OCI-LY7 (cell line): ENCODE results near the gene TTBK1. TPM values are rescaled to one million over a fixed set of nuclear protein-coding genes. Genes with fewer than 3 reads are reported as not detected.

Source experiments
- BruUV-seq: library from RNA; stranded (reverse); fragments of 400-500 nt; replicated peaks from 2 replicates; lab custom pipeline; 2021; lab: Mats Ljungman, UMichigan
- CTCF ChIA-PET: fragments of 300-600 bp; sonication (Branson Sonifier 250); formaldehyde crosslinking; loops from one replicate; lab custom pipeline; 2022; ENCODE audit warnings: antibody characterized with exemption; ENCODE audit not compliant: unreplicated experiment; lab: Charles Lee
- POLR2A ChIA-PET: fragments of 300-600 bp; sonication (Branson Sonifier 250); formaldehyde crosslinking; loops from one replicate; lab custom pipeline; 2022; ENCODE audit warnings: antibody characterized with exemption; lab: Charles Lee
- DNase-seq: peaks from one replicate; pipeline ENCODE4 v3.0.0-alpha.2; 2015; ENCODE audit warnings: low spot score
- H2AFZ ChIP-seq: fragments of 200-600 bp; sonication (generic), shearing (Covaris generic); 2 replicates; pipeline ENCODE4 v1.6.1; 2014; ENCODE audit warnings: mild to moderate bottlenecking, antibody characterized with exemption, low read length, moderate library complexity
- H3K27ac ChIP-seq: fragments of 200-600 bp; sonication (generic); 2 replicates; pipeline ENCODE4 v1.5.1; 2014; ENCODE audit warnings: mixed run types, low read depth, mild to moderate bottlenecking, moderate library complexity, low read length, inconsistent platforms; ENCODE audit not compliant: poor library complexity, severe bottlenecking
- H3K36me3 ChIP-seq: fragments of 200-600 bp; sonication (generic); 2 replicates; pipeline ENCODE4 v1.6.1; 2014; ENCODE audit warnings: mild to moderate bottlenecking, antibody characterized with exemption, low read length, moderate library complexity, mixed read lengths; ENCODE audit not compliant: insufficient read depth
- H3K4me1 ChIP-seq: fragments of 200-600 bp; sonication (generic); 2 replicates; pipeline ENCODE4 v1.5.1; 2014; ENCODE audit warnings: mild to moderate bottlenecking, low read length; ENCODE audit not compliant: insufficient read depth, poor library complexity, severe bottlenecking
- H3K4me2 ChIP-seq: fragments of 200-600 bp; sonication (generic); 2 replicates; pipeline ENCODE4 v1.6.1; 2014; ENCODE audit warnings: mild to moderate bottlenecking, low read length
- H3K4me3 ChIP-seq: fragments of 200-600 bp; sonication (generic); 2 replicates; pipeline ENCODE4 v1.5.1; 2014; ENCODE audit warnings: mild to moderate bottlenecking, low read depth, low read length; ENCODE audit not compliant: poor library complexity, severe bottlenecking
- H3K79me2 ChIP-seq: fragments of 200-600 bp; sonication (generic); 2 replicates; pipeline ENCODE4 v1.6.1; 2016; ENCODE audit warnings: low read depth, mild to moderate bottlenecking, low read length, moderate library complexity, mixed read lengths; ENCODE audit not compliant: insufficient read depth
- H3K9me2 ChIP-seq: fragments of 200-600 bp; sonication (generic); 2 replicates; pipeline ENCODE4 v1.6.1; 2016; ENCODE audit warnings: mild to moderate bottlenecking, low read length, mixed read lengths; ENCODE audit not compliant: insufficient read depth
- H3K9me3 ChIP-seq: fragments of 200-600 bp; sonication (generic); 2 replicates; pipeline ENCODE4 v1.6.1; 2014; ENCODE audit warnings: mild to moderate bottlenecking, mixed run types, low read length, mixed read lengths
- H4K20me1 ChIP-seq: fragments of 200-600 bp; sonication (generic); 2 replicates; pipeline ENCODE4 v1.6.1; 2014; ENCODE audit warnings: mild to moderate bottlenecking, antibody characterized with exemption, low read length, moderate library complexity, mixed read lengths; ENCODE audit not compliant: insufficient read depth
- EZH2phosphoT487 ChIP-seq: fragments of 200-600 bp; sonication (generic); IDR thresholded peaks from 2 replicates; pipeline ENCODE4 v1.6.1; 2018; ENCODE audit warnings: low read depth, borderline replicate concordance, mild to moderate bottlenecking, mixed run types, antibody characterized with exemption, low read length, moderate library complexity, mixed read lengths
- intact Hi-C: fragments of 100-400 bp; cut with micrococcal nuclease; formaldehyde crosslinking; loops from one replicate; pipeline ENCODE4 v1.10.0; 2022; ENCODE audit not compliant: unreplicated experiment
- total RNA-seq, 2 experiments: library from RNA; depleted of rRNA in 1 of 2; stranded (reverse); fragments of >200 nt in 1 of 2; shearing (Covaris generic) in 1 of 2; gene quantifications; 2 replicates each; pipeline ENCODE4 v1.2.3, GENCODE V29; 2014 to 2022
- TF ChIP-seq, protein P1 (sequence below): fragments of 200-600 bp; sonication (generic); conservative IDR thresholded peaks from 2 replicates; pipeline ENCODE4 v1.5.1; 2014; ENCODE audit warnings: mild to moderate bottlenecking, antibody characterized with exemption, low read length, moderate library complexity, mixed read lengths

Gene TTBK1
- total RNA-seq, 2 experiments from 2014 or later: 0.35 to 1.7 TPM

DNA sequence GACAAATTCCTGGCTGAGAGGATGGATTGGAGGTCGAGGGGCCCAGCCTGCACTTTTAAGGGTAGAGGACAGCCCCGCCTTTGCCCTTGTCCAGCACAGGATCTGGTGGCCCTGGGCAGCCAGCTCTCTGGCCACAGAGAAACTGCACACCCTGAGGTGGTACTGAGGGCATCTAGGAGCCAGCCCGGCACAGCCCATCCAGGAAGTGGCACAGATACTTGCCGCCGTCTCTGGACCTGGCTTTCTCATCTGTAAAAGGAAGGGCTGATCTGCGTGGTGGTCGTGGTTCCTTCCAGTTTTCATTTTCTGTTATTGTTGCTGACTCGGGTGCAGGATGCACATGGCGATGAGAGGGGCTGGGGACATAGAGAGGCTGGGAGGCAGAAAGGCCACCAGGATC, 38.8 kb downstream of the TTBK1 start:
- intact Hi-C loops: no loop called here
- H3K79me2 ChIP-seq: no peaks in the 10 kb centered on the region
- no peaks in the 10 kb centered on the region for H4K20me1 ChIP-seq
- no peaks in the 10 kb centered on the region for H3K4me1 ChIP-seq
- TF ChIP-seq EZH2phosphoT487: no peak
- TF ChIP-seq, protein P1, sequence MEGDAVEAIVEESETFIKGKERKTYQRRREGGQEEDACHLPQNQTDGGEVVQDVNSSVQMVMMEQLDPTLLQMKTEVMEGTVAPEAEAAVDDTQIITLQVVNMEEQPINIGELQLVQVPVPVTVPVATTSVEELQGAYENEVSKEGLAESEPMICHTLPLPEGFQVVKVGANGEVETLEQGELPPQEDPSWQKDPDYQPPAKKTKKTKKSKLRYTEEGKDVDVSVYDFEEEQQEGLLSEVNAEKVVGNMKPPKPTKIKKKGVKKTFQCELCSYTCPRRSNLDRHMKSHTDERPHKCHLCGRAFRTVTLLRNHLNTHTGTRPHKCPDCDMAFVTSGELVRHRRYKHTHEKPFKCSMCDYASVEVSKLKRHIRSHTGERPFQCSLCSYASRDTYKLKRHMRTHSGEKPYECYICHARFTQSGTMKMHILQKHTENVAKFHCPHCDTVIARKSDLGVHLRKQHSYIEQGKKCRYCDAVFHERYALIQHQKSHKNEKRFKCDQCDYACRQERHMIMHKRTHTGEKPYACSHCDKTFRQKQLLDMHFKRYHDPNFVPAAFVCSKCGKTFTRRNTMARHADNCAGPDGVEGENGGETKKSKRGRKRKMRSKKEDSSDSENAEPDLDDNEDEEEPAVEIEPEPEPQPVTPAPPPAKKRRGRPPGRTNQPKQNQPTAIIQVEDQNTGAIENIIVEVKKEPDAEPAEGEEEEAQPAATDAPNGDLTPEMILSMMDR: no peak
- CTCF ChIA-PET: no interaction called here
- no peaks in the 10 kb centered on the region for H3K9me2 ChIP-seq
- no peaks in the 10 kb centered on the region for H3K9me3 ChIP-seq
- H2AFZ ChIP-seq: no peak overlapping the region
- no peak overlapping the region for H3K4me3 ChIP-seq
- H3K36me3 ChIP-seq: no peaks in the 10 kb centered on the region
- BruUV-seq: no TSS peak
- POLR2A ChIA-PET: no interaction called here
- no peak overlapping the region for H3K4me2 ChIP-seq
- no peak for DNase-seq
- H3K27ac ChIP-seq: no peak overlapping the region

DNA sequence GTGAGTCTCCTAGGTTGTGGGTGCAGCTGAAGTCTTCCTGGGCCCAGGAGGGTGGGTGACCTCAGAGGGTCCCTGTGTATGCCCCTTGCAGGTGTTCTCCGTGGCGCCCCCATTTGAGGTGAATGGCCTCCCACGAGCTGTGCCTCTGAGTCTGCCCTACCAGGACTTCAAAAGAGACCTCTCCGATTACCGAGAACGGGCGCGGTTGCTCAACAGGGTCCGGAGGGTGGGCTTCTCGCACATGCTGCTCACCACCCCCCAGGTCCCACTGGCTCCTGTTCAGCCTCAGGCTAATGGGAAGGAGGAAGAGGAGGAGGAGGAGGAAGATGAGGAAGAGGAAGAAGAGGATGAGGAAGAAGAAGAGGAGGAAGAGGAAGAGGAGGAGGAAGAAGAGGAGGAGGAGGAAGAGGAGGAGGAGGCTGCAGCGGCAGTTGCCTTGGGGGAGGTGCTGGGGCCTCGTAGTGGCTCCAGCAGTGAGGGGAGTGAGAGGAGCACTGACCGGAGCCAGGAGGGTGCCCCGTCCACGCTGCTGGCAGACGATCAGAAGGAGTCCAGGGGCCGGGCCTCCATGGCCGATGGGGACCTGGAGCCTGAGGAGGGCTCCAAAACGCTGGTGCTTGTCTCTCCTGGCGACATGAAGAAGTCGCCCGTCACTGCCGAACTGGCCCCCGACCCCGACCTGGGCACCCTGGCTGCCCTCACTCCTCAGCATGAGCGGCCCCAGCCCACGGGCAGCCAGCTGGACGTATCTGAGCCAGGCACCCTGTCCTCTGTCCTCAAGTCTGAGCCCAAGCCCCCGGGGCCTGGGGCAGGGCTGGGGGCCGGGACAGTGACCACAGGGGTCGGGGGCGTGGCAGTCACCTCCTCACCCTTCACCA, 39.6 kb downstream of the TTBK1 start:
- H3K4me3 ChIP-seq: no peak overlapping the region
- no peak overlapping the region for H3K4me2 ChIP-seq
- intact Hi-C loops: no loop called here
- no peak overlapping the region for H3K27ac ChIP-seq
- H2AFZ ChIP-seq: no peak overlapping the region
- no peaks in the 10 kb centered on the region for H4K20me1 ChIP-seq
- BruUV-seq: no TSS peak
- TF ChIP-seq, protein P1: no peak
- no peak for TF ChIP-seq EZH2phosphoT487
- no peak for DNase-seq
- no peaks in the 10 kb centered on the region for H3K4me1 ChIP-seq
- no peaks in the 10 kb centered on the region for H3K36me3 ChIP-seq
- CTCF ChIA-PET: no interaction called here
- H3K79me2 ChIP-seq: no peaks in the 10 kb centered on the region
- H3K9me3 ChIP-seq: no peaks in the 10 kb centered on the region
- H3K9me2 ChIP-seq: no peaks in the 10 kb centered on the region
- POLR2A ChIA-PET: no interaction called here

DNA sequence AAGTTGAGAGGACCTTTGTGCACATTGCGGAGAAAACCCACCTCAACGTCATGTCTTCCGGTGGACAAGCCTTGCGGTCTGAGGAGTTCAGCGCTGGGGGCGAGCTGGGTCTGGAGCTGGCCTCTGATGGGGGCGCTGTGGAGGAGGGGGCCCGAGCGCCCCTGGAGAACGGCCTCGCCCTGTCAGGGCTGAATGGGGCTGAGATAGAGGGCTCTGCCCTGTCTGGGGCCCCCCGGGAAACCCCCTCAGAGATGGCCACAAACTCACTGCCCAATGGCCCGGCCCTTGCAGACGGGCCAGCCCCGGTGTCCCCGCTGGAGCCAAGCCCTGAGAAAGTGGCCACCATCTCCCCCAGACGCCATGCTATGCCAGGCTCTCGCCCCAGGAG, 40.2 kb downstream of the TTBK1 start:
- DNase-seq: no peak
- Histone ChIP-seq H4K20me1 (no peaks in the 10 kb centered on the region), H2AFZ (no peak overlapping the region), H3K4me2 (no peak overlapping the region), H3K9me2 (no peaks in the 10 kb centered on the region), H3K4me3 (no peak overlapping the region), H3K9me3 (no peaks in the 10 kb centered on the region), H3K27ac (no peak overlapping the region), H3K79me2 (no peaks in the 10 kb centered on the region), H3K4me1 (no peaks in the 10 kb centered on the region), H3K36me3 (no peaks in the 10 kb centered on the region)
- ChIA-PET CTCF (no interaction called here), POLR2A (no interaction called here)
- TF ChIP-seq EZH2phosphoT487: no peak
- TF ChIP-seq, protein P1: no peak
- intact Hi-C loops: no loop called here
- BruUV-seq: no TSS peak
